ENCODE measurements around the gene SH2D5. TPM values are rescaled to one million over a fixed set of nuclear protein-coding genes. Genes with fewer than 3 reads are reported as not detected.

Gene SH2D5
- total RNA-seq, 1 experiment from 2014 or later: 8.7 TPM

DNA sequence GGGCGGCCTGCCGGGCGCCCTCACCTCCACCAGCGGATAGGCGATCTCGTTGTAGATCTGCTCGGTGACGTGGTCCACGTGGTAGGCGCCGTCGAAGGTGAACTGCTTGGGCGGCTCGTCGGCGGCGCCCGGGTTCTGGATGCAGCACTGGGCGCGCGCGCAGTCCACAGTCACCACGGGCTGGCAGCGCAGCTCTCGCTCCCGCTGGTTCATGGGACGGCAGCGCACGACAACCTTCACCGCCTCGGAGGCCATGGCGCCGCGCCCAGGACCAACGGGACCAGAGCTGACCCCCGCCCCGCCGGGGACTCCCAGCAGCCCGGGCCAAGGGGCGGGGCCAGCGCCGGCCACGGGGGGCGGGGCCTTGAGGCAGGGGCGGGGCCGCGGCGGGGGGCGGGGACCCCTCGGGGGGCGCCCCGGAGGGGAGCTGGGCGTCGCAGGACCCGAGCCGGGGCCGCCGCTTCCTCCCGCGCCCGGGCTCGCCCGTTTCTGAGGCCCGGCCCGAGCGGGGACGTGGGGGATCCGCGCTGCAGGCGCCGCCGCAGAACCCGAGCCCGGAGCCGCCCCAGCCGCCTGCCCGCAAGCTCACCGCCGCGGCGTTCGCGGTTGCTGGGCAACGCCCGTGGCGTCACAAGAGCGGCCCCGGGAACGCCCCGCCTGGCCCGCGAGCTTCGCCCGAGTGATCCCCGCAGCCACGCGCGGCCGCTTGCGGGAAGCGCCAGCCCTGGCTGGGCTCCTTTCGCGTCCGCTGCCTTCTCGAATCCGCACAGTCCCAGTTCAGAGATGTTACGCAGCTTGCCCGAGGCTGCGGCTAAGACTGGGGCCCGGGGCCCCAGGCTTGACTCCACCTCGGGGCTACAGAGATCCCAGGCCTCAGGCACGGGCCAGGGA lies 14.8 kb downstream of the SH2D5 start, which contains the start of gene KIF17:
Gene KIF17, minus strand, starts transcription at position 556 of the 891 bp plus-strand sequence. Its CDS starts 301 bp downstream, at position 255.
- TF ChIP-seq, protein P1, sequence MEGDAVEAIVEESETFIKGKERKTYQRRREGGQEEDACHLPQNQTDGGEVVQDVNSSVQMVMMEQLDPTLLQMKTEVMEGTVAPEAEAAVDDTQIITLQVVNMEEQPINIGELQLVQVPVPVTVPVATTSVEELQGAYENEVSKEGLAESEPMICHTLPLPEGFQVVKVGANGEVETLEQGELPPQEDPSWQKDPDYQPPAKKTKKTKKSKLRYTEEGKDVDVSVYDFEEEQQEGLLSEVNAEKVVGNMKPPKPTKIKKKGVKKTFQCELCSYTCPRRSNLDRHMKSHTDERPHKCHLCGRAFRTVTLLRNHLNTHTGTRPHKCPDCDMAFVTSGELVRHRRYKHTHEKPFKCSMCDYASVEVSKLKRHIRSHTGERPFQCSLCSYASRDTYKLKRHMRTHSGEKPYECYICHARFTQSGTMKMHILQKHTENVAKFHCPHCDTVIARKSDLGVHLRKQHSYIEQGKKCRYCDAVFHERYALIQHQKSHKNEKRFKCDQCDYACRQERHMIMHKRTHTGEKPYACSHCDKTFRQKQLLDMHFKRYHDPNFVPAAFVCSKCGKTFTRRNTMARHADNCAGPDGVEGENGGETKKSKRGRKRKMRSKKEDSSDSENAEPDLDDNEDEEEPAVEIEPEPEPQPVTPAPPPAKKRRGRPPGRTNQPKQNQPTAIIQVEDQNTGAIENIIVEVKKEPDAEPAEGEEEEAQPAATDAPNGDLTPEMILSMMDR (conservative IDR thresholded peaks at IDR 0.05): no peak
- H3K23me2 ChIP-seq (ENCODE audit: insufficient read length, low read depth, low read length, poor library complexity, severe bottlenecking): peaks cover 7% of the 10 kb centered on the region
- H3K9me3 Mint-ChIP-seq: no peaks in the 10 kb centered on the region
- no peak within 1 kb of the TSS for H4K5ac ChIP-seq (ENCODE audit: insufficient read length, low read depth, low read length)
- no peak within 1 kb of the TSS for H2BK20ac ChIP-seq (ENCODE audit: low read depth, low read length, poor library complexity, severe bottlenecking)
- H2AK5ac ChIP-seq (ENCODE audit: insufficient read length, low read length): no peak within 1 kb of the TSS
- H3K9me3 ChIP-seq (ENCODE audit: control insufficient read depth, low read depth, low read length): no peaks in the 10 kb centered on the region
- no peak within 1 kb of the TSS for H4K8ac ChIP-seq (replicated peaks; ENCODE audit: insufficient read length, low read depth, low read length)
- H2BK15ac ChIP-seq (ENCODE audit: low read depth, low read length): no peak within 1 kb of the TSS
- H4K20me1 ChIP-seq (ENCODE audit: control insufficient read depth, insufficient read depth, insufficient read length): peaks cover 5% of the 10 kb centered on the region
- H2AFZ ChIP-seq (ENCODE audit: low read length): no peak within 1 kb of the TSS
- H3K27me3 ChIP-seq (ENCODE audit: insufficient read depth, low read length): no peaks in the 10 kb centered on the region; the same call in 1 of the 2 replicates
- no peaks in the 10 kb centered on the region for H3K79me2 ChIP-seq (ENCODE audit: insufficient read depth, low read length)
- peaks cover 0 to 8% (median 0%) of the 10 kb centered on the region in 3 experiments; a peak in 1 of 7 replicates for H3K36me3 Mint-ChIP-seq (ENCODE audit: insufficient read depth in 1 of 3, low read depth in 3 of 3)
- no peak within 1 kb of the TSS for H3K56ac ChIP-seq (ENCODE audit: insufficient read length, low read depth, low read length)
- no CpG with 5 or more reads among the region's 112 CpGs for WGBS (ENCODE audit: extremely low coverage, insufficient read length, low lambda C conversion rate)
- H3K9ac ChIP-seq (ENCODE audit: extremely low read depth, insufficient read length, low read length): no peak within 1 kb of the TSS
- H3K23ac ChIP-seq (ENCODE audit: insufficient read length, low read depth, low read length): no peak within 1 kb of the TSS
- H3T11ph ChIP-seq (ENCODE audit: low read length): no peak within 1 kb of the TSS
- peak within 1 kb of the TSS; percentile 67 to 81 for H3K4me3 Mint-ChIP-seq
- peak within 1 kb of the TSS; percentile 78 for H3K18ac ChIP-seq (ENCODE audit: insufficient read length, low read depth, low read length)
- no peak within 1 kb of the TSS for H2BK5ac ChIP-seq (ENCODE audit: insufficient read length, low read length)
- no peak within 1 kb of the TSS for H3K4ac ChIP-seq (ENCODE audit: low read depth, low read length)
- no peak within 1 kb of the TSS for H2BK12ac ChIP-seq (ENCODE audit: insufficient read length, low read depth, low read length)
- no peak within 1 kb of the TSS; a peak in 2 of 7 replicates for H3K27ac Mint-ChIP-seq
- peaks cover 10 to 21% of the 10 kb centered on the region in 2 experiments for H3K4me1 Mint-ChIP-seq
- H3K4me2 ChIP-seq (ENCODE audit: insufficient read depth, insufficient read length, low read length): peak within 1 kb of the TSS; percentile 54
- H3K79me1 ChIP-seq (ENCODE audit: insufficient read depth, low read depth, low read length, poor library complexity, severe bottlenecking): no peaks in the 10 kb centered on the region
- H3K27me3 Mint-ChIP-seq (ENCODE audit: low read depth): peaks cover 49% of the 10 kb centered on the region
- H3K14ac ChIP-seq (ENCODE audit: insufficient read depth, low read length): peak within 1 kb of the TSS; percentile 82; the same call in 1 of the 2 replicates
- H2BK120ac ChIP-seq (ENCODE audit: low read depth, low read length, poor library complexity, severe bottlenecking): no peak within 1 kb of the TSS
- H4K91ac ChIP-seq (ENCODE audit: insufficient read length, low read depth, low read length): no peak within 1 kb of the TSS
- DNase-seq: peak; percentile 84
- H3K4me1 ChIP-seq (ENCODE audit: insufficient read depth, low read length): no peaks in the 10 kb centered on the region
- H3K27ac ChIP-seq (ENCODE audit: insufficient read length, low read depth, low read length): no peak within 1 kb of the TSS

Measured in H9 (cell line).